SU-DHL-6 (cell line): ENCODE measurements around the gene RFC3.
"Not testable (repeated sequence)": the region's sequence is repeated elsewhere in the genome, so short reads cannot be mapped to it uniquely, and the experiment has no call there.

Experiments
- CTCF ChIP-seq: fragments of 200-600 bp; sonication (generic); IDR thresholded peaks from one replicate; pipeline ENCODE4 v1.5.1; 2017; ENCODE audit warnings: antibody characterized with exemption, mild to moderate bottlenecking, low read length, moderate library complexity; ENCODE audit not compliant: insufficient read depth, poor library complexity, severe bottlenecking
- EZH2phosphoT487 ChIP-seq: fragments of 200-600 bp; sonication (generic), shearing (Covaris generic); conservative IDR thresholded peaks from 2 replicates; pipeline ENCODE4 v1.6.1; 2018; ENCODE audit warnings: mild to moderate bottlenecking, antibody characterized with exemption, low read length, moderate library complexity, mixed read lengths

DNA sequence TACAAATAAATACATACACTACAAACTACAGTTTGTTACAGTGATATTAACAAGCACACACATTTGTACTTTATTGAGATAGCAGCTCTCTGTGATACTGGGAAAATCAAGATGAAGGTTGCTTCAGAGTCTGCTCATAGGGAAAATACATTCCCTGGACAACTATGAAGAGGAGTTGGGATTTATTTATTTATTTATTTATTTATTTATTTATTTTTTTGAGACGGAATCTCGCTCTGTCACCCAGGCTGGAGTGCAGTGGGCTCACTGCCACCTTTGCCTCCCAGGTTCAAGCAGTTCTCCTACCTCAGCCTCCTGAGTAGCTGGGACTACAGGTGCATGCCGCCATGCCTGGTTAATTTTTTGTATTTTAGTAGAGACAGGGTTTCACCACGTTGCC is 34.7 kb upstream of the RFC3 start:
- TF ChIP-seq CTCF, EZH2phosphoT487: not testable (repeated sequence)
